Right cardiac atrium (tissue), 5 donors: Measurements from ENCODE around the gene ATMIN. TPM values are rescaled to one million over a fixed set of nuclear protein-coding genes. Genes with fewer than 3 reads are reported as not detected.
A peak's percentile ranks its signal among the peaks of the same experiment; 100 is the strongest.

Experiments used
- ATAC-seq, 2 donors: fragments of 200-7000 bp; cut with Tn5 transposase; one replicate each; pipeline versions ENCODE4 v1.8.0 to v1.9.1; 2020; ENCODE audit warnings: moderate library complexity in 2 of 2, mild to moderate bottlenecking in 1 of 2
- DNase-seq, 3 donors: peaks; one replicate each; pipeline ENCODE4 v3.0.0-alpha.2; 2020
- H3K27ac ChIP-seq: one replicate; pipeline ENCODE4 v1.5.1; 2013; ENCODE audit warnings: mild to moderate bottlenecking, low read length, control low read depth, moderate library complexity
- H3K27me3 ChIP-seq: one replicate; pipeline ENCODE4 v1.6.1; 2013; ENCODE audit not compliant: control insufficient read depth, insufficient read depth
- H3K4me1 ChIP-seq: one replicate; pipeline ENCODE4 v1.6.1; 2013; ENCODE audit warnings: low read length; ENCODE audit not compliant: control insufficient read depth, insufficient read depth
- H3K4me3 ChIP-seq: one replicate; pipeline ENCODE4 v1.5.1; 2013; ENCODE audit warnings: low read length, control low read depth
- H3K9me3 ChIP-seq: one replicate; pipeline ENCODE4 v1.6.1; 2013; ENCODE audit warnings: low read length; ENCODE audit not compliant: control insufficient read depth
- WGBS: extraction: QIAGEN DNeasy Blood & Tissue Kit; methylation state at CpG from one replicate; pipeline ENCODE4 v1.1.7; 2013; 5-methylcytosine and 5-hydroxymethylcytosine counted together
- intact Hi-C, 4 donors: fragments of 100-400 bp; cut with DNase I; formaldehyde crosslinking; loops; one replicate each; pipeline versions ENCODE4 v1.11.0 to v1.14.0; 2022 to 2023
- polyA plus RNA-seq: library from polyadenylated mRNA; stranded (reverse); fragments of 200-250 nt; gene quantifications from one replicate; pipeline ENCODE4 v1.2.3, GENCODE V29; 2013
- total RNA-seq, 4 donors: library from RNA; stranded (reverse); fragmentation: NEBNext Ultra II Directional; extraction: Animal tissue kit (Norgen Biotek cat#: 25700); gene quantifications; one replicate each; pipeline ENCODE4 v1.2.1, GENCODE V29; 2021
- donor health status: healthy with polysubstance abuse.
- donor health status: DM: no; HTN: yes; CAD: no.
- donor health status: DM: no; HTN: no; CAD: no.
- donor health status: DM: no; HTN: yes; CAD: no; lungs with severe emphysema.
- donor health status: DM: yes; HTN: yes; CAD: no.

Gene ATMIN
- total and polyA plus RNA-seq, 5 donors: 9.4 to 25.7 (median 21.0) TPM

GRCh38 chr16:80996688-80997138, 38.9 kb upstream of the ATMIN start:
- H3K27ac ChIP-seq: no peak overlapping the region
- intact Hi-C loops: no loop called here
- 47% methylated on average over 4 of the region's 4 CpGs for WGBS
- ATAC-seq: no peak
- H3K9me3 ChIP-seq: no peaks in the 10 kb centered on the region
- DNase-seq: no peak
- H3K4me1 ChIP-seq: no peaks in the 10 kb centered on the region
- H3K4me3 ChIP-seq: peak overlapping the region; percentile 9
- H3K27me3 ChIP-seq: no peaks in the 10 kb centered on the region

DNA sequence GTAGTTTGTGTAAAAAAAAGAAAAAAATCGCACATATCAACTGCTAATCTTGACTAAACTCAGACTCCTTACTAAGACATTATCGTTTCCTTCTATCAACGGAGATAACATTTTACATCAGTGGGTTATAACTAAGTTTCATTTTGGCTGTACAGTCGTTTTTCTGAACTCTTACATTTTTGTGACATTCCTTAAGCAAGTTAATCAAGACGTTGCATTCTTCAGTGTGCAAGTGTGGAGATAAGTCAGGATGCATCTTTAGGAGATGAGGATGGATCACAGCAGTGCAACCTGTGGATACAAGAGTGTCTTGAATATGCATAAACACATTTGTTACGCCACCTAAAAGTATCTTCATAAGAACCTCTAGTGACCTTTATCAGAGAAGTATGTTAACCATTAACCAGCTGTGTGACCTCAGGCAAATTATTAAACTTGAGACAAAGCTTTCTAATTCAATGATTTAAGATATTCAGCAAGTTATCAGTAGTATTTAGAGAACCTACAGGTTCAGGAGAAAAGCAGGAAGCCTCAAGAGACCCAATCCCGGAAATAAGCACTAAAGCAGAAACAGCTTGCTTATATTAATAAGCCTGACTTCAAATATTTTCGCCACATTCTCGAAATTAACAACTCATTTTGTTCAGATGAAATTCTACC, 38.4 kb upstream of the ATMIN start:
- no peak overlapping the region for H3K27ac ChIP-seq
- intact Hi-C loops: no loop called here
- no peak for ATAC-seq

GRCh38 chr16:80997964-80998620, 37.5 kb upstream of the ATMIN start:
- Histone ChIP-seq H3K27ac (no peak overlapping the region), H3K27me3 (no peaks in the 10 kb centered on the region), H3K4me3 (no peak overlapping the region), H3K9me3 (no peaks in the 10 kb centered on the region), H3K4me1 (no peaks in the 10 kb centered on the region)
- no peak for ATAC-seq
- intact Hi-C loops: no loop called here
- 94% methylated on average over 7 of the region's 7 CpGs for WGBS
- DNase-seq: peak in 1 of 3 donors; percentile 45

More for the DNA sequence above, 38.4 kb upstream of the ATMIN start:
- H3K4me1 ChIP-seq: no peaks in the 10 kb centered on the region
- H3K9me3 ChIP-seq: no peaks in the 10 kb centered on the region
- H3K27me3 ChIP-seq: no peaks in the 10 kb centered on the region
- 30% methylated on average over 9 of the region's 9 CpGs for WGBS
- no peak for DNase-seq
- H3K4me3 ChIP-seq: peak overlapping the region; percentile 9

DNA sequence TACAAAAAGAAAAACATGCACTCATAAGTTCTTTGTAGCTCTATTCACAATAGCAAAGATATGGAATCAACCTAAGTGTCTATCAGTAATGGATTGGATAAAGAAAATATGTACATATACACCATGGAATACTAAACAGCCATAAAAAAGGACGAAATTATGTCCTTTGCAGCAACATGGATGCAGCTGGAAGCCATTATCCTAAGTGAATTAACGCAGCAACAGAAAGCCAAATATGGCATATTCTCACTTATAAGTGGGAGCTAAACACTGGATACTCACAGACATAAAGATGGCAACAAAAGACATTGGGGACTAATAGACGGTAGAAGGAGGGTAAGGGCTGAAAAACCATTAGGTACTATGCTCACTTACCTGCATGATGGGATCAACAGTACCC, 34.8 kb upstream of the ATMIN start:
- no peak for DNase-seq
- Histone ChIP-seq H3K27me3 (no peaks in the 10 kb centered on the region), H3K27ac (no peak overlapping the region), H3K4me3 (no peak overlapping the region), H3K4me1 (peaks cover 6% of the 10 kb centered on the region), H3K9me3 (no peaks in the 10 kb centered on the region)
- intact Hi-C loops: no loop called here
- no peak for ATAC-seq
- WGBS: 96% methylated on average over 3 of the region's 3 CpGs

- Histone ChIP-seq H3K27ac (no peak overlapping the region), H3K9me3 (no peaks in the 10 kb centered on the region), H3K4me3 (no peak overlapping the region), H3K4me1 (peaks cover 6% of the 10 kb centered on the region), H3K27me3 (no peaks in the 10 kb centered on the region)
- intact Hi-C loops: no loop called here
- 85% methylated on average over 5 of the region's 5 CpGs for WGBS
- ATAC-seq (no peak), DNase-seq (no peak)
Measured at GRCh38 chr16:81001330-81001729, 34.3 kb upstream of the ATMIN start.

DNA sequence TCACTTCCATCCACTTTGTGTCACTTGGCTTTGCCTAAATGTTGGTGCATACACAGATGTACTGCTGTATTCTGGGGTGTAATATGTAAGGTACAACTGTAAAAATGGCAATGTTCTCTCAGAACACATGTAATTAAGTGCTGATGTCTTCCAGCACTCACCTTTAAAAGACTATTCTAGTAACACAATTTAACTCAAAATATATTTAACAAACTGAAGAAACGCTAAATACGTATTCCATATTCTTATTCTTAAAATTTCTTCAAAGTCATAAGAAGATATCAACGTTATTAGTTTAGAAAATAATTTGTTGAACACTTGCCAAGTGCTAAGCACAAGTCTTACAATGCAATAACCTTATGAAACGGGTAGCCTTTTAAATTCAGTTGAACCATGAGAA, 32.6 kb upstream of the ATMIN start:
- no peaks in the 10 kb centered on the region for H3K27me3 ChIP-seq
- ATAC-seq (no peak), DNase-seq (no peak)
- peaks cover 6% of the 10 kb centered on the region for H3K4me1 ChIP-seq
- 72% methylated on average over 4 of the region's 4 CpGs for WGBS
- H3K27ac ChIP-seq: no peak overlapping the region
- H3K9me3 ChIP-seq: no peaks in the 10 kb centered on the region
- H3K4me3 ChIP-seq: no peak overlapping the region
- intact Hi-C loops: no loop called here

GRCh38 chr16:81003610-81004460, 31.8 kb upstream of the ATMIN start:
- H3K9me3 ChIP-seq: no peaks in the 10 kb centered on the region
- H3K4me1 ChIP-seq: peaks cover 6% of the 10 kb centered on the region
- H3K4me3 ChIP-seq: peak overlapping the region; percentile 39
- ATAC-seq (no peak), DNase-seq (no peak)
- peak overlapping the region; percentile 44 for H3K27ac ChIP-seq
- intact Hi-C loops: no loop called here
- no peaks in the 10 kb centered on the region for H3K27me3 ChIP-seq
- 54% methylated on average over 11 of the region's 11 CpGs for WGBS

GRCh38 chr16:81004646-81005353, 30.8 kb upstream of the ATMIN start:
- ATAC-seq: no peak
- intact Hi-C loops: no loop called here
- H3K9me3 ChIP-seq: no peaks in the 10 kb centered on the region
- peak overlapping the region; percentile 39 for H3K4me3 ChIP-seq
- H3K4me1 ChIP-seq: peaks cover 6% of the 10 kb centered on the region
- no peak overlapping the region for H3K27ac ChIP-seq
- WGBS: 45% methylated on average over 14 of the region's 14 CpGs
- DNase-seq: peak in 1 of 3 donors; percentile 45
- no peaks in the 10 kb centered on the region for H3K27me3 ChIP-seq

DNA sequence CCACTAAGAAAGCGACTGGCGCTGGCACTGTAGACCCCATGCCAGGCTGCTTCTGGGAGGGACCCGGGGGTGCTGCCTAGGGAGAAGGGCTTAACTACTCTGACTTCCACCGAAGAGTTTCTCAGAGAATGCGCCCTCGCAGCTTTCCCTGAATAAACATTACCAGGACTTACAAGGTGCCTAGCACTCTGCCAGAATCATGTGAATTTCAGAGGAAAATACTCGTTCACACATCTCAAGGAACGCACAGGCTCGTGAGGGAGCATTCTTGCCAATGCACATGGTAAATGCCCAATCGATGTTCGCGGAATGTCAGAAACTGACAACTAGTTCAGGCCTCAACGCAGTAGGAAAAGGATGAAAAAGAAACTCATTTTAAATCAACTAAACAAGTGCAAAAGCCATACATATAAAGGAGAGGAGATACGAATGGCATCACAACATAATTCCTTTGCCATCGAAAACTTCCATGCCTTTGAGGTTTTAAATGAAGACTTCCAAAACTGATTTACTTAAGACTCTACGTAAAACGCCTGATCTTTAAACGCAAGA, 30.0 kb upstream of the ATMIN start:
- intact Hi-C loops: no loop called here
- Histone ChIP-seq H3K4me3 (peak overlapping the region; percentile 63), H3K27me3 (no peaks in the 10 kb centered on the region), H3K27ac (peak overlapping the region; percentile 61), H3K9me3 (no peaks in the 10 kb centered on the region), H3K4me1 (peaks cover 6% of the 10 kb centered on the region)
- 19% methylated on average over 18 of the region's 18 CpGs for WGBS
- DNase-seq: peak in 2 of 3 donors; percentile 35 to 45
- ATAC-seq: no peak

- H3K27ac ChIP-seq: peak overlapping the region; percentile 79
- no peaks in the 10 kb centered on the region for H3K9me3 ChIP-seq
- WGBS: under 1% methylated on average over 50 of the region's 50 CpGs
- no peaks in the 10 kb centered on the region for H3K27me3 ChIP-seq
- peaks cover 6% of the 10 kb centered on the region for H3K4me1 ChIP-seq
- peak overlapping the region; percentile 63 for H3K4me3 ChIP-seq
- DNase-seq (peak; percentile 81 to 92 (median 91)), ATAC-seq (peak; percentile 74 to 78)
- intact Hi-C loops: no loop called here
Measured at GRCh38 chr16:81006211-81006812, 29.3 kb upstream of the ATMIN start.
